Measurements from ENCODE around the gene GPRC5A. TPM values are rescaled to one million over a fixed set of nuclear protein-coding genes. Genes with fewer than 3 reads are reported as not detected.

Gene GPRC5A
- total and polyA plus RNA-seq, 2 of the 13 experiments (the other 11 are each of a cell fraction or from before 2014, with no cell fraction given) = 0.27 to 3.0 TPM

GRCh38 chr12:12872934-12873275, 18.5 kb upstream of the GPRC5A start:
- no peak for FAIRE-seq
- TF ChIP-seq STAT6 (CRISPR knock-in tag; IDR thresholded peaks at IDR 0.05; ENCODE audit: borderline replicate concordance) (no peak), TFE3 (CRISPR knock-in tag; IDR thresholded peaks at IDR 0.05) (no peak), TRIM24 (CRISPR knock-in tag; IDR thresholded peaks at IDR 0.05) (no peak)
- WGBS (ENCODE audit: low lambda C conversion rate) = 35% methylated on average over 2 of the region's 2 CpGs
- ATAC-seq = no peak
- H2AFZ ChIP-seq (ENCODE audit: low read length) = no peak overlapping the region
- H3K9me3 ChIP-seq (ENCODE audit: low read length) = no peaks in the 10 kb centered on the region
- H3K36me3 ChIP-seq (replicated peaks in 1 of 2; ENCODE audit: control insufficient read depth in 1 of 2, insufficient read depth in 2 of 2, low read length in 2 of 2) = no peaks in the 10 kb centered on the region
- H3K9ac ChIP-seq (ENCODE audit: insufficient read depth, low read depth, low read length) = no peak overlapping the region
- H3K4me2 ChIP-seq (ENCODE audit: low read depth, low read length) = no peak overlapping the region
- ChIA-PET CTCF (ENCODE audit: low intra/inter-chr PET ratio, low total read pairs) (no interaction called here), POLR2A (no interaction called here)
- intact Hi-C loops (cut with micrococcal nuclease; ENCODE audit: unreplicated experiment) (no loop called here), in situ Hi-C loops (cut with HindIII; ENCODE audit: extremely low pct_ligation_motif_present, low pct_unique_long_range_greater_than_20kb) (loop anchor here (5.0 kb wide), 1 partner anchor 36 kb away; no protein-coding TSS in a partner anchor)
- H3K27me3 ChIP-seq (ENCODE audit: control insufficient read depth in 1 of 2, insufficient read depth in 2 of 2, low read length in 2 of 2) = no peaks in the 10 kb centered on the region; a peak in 1 of 5 replicates
- H3K4me3 ChIP-seq (replicated peaks in 1 of 3; ENCODE audit: insufficient read depth in 1 of 3, low read depth in 2 of 3, low read length in 3 of 3) = no peak overlapping the region
- no peaks in the 10 kb centered on the region for H3K79me2 ChIP-seq (ENCODE audit: insufficient read depth, low read length)
- DNase-seq (ENCODE audit: low spot score) = no peak
- peaks cover 17% of the 10 kb centered on the region for H3K4me1 ChIP-seq (ENCODE audit: insufficient read depth, low read length)
- H4K20me1 ChIP-seq (ENCODE audit: insufficient read depth, low read length) = no peaks in the 10 kb centered on the region
- H3K27ac ChIP-seq (ENCODE audit: extremely low read length, insufficient read depth, low read length) = no peak overlapping the region
- no TSS peak for BruUV-seq (replicated peaks)

GRCh38 chr12:12874029-12874428, 17.3 kb upstream of the GPRC5A start:
- no peaks in the 10 kb centered on the region for H3K9me3 ChIP-seq (ENCODE audit: low read length)
- H3K36me3 ChIP-seq (replicated peaks in 1 of 2; ENCODE audit: control insufficient read depth in 1 of 2, insufficient read depth in 2 of 2, low read length in 2 of 2) = no peaks in the 10 kb centered on the region
- DNase-seq (ENCODE audit: low spot score) (no peak), ATAC-seq (no peak), FAIRE-seq (no peak)
- no peak overlapping the region for H3K4me3 ChIP-seq (replicated peaks in 1 of 3; ENCODE audit: insufficient read depth in 1 of 3, low read depth in 2 of 3, low read length in 3 of 3)
- peaks cover 17% of the 10 kb centered on the region for H3K4me1 ChIP-seq (ENCODE audit: insufficient read depth, low read length)
- POLR2A ChIA-PET = no interaction called here
- intact Hi-C loops (cut with micrococcal nuclease; ENCODE audit: unreplicated experiment) = no loop called here
- H3K27me3 ChIP-seq (ENCODE audit: control insufficient read depth in 1 of 2, insufficient read depth in 2 of 2, low read length in 2 of 2) = no peaks in the 10 kb centered on the region
- no peaks in the 10 kb centered on the region for H3K79me2 ChIP-seq (ENCODE audit: insufficient read depth, low read length)
- 60% methylated on average over 1 of the region's 1 CpG for WGBS (ENCODE audit: low lambda C conversion rate)
- no peaks in the 10 kb centered on the region for H4K20me1 ChIP-seq (ENCODE audit: insufficient read depth, low read length)
- H2AFZ ChIP-seq (ENCODE audit: low read length) = no peak overlapping the region
- H3K27ac ChIP-seq (ENCODE audit: extremely low read length, insufficient read depth, low read length) = no peak overlapping the region
- CTCF ChIA-PET (ENCODE audit: low intra/inter-chr PET ratio, low total read pairs) = no interaction called here
- no peak overlapping the region for H3K4me2 ChIP-seq (ENCODE audit: low read depth, low read length)
- BruUV-seq (replicated peaks) = no TSS peak
- H3K9ac ChIP-seq (ENCODE audit: insufficient read depth, low read depth, low read length) = no peak overlapping the region
- in situ Hi-C loops (cut with HindIII; ENCODE audit: extremely low pct_ligation_motif_present, low pct_unique_long_range_greater_than_20kb) = loop anchor here (5.0 kb wide), 1 partner anchor 37 kb away; no protein-coding TSS in a partner anchor
- no peak for TF ChIP-seq ZNF709 (CRISPR knock-in tag; IDR thresholded peaks at IDR 0.05)
- no peak for TF ChIP-seq SMAD9 (CRISPR knock-in tag; IDR thresholded peaks at IDR 0.05)
- no peak for TF ChIP-seq ZNF563 (CRISPR knock-in tag; IDR thresholded peaks at IDR 0.05)
- no peak for TF ChIP-seq GATA4 (IDR thresholded peaks at IDR 0.05; ENCODE audit: borderline replicate concordance, low read depth)
- no peak for TF ChIP-seq SPEN (CRISPR knock-in tag; IDR thresholded peaks at IDR 0.05; ENCODE audit: low read depth)
- no peak for TF ChIP-seq NFATC3 (CRISPR knock-in tag; IDR thresholded peaks at IDR 0.05)
- TF ChIP-seq ARID4A (CRISPR knock-in tag; IDR thresholded peaks at IDR 0.05; ENCODE audit: borderline replicate concordance) = no peak
- no peak for TF ChIP-seq MATR3 (CRISPR knock-in tag; IDR thresholded peaks at IDR 0.05)
